ENCODE results near the gene PLLP.

DNA sequence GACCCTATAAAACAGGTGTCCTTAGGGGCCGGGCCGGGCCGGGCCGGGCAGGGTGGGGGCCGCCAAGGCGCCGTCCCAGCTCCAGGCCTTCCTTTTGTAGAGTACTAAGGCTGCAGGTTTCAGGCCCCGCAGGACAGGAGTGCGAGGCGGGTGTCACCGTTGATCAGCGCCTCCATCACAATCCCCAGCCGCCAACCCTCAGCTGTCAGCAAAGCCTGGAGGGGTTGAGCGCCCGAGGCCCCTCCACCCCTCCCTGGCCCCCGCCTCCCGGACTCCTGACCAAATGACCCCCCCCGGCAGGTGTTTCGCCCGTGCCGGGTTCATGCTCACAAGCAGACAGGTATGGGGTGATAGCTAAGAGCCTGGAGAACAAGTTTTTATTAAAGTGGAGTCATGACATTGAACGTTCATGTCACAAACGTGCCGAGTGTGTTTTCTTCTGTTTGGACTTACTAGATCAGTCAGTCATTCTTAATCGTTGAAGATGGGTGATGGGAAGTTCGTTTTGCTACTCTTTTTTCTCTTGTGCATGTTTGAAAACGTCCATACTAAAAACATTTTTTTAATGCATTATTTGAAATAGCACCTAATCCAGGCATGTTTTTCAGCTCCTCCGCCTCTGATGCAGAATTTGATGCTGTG, 38.9 kb downstream of the PLLP start:
- TF ChIP-seq, protein P1, sequence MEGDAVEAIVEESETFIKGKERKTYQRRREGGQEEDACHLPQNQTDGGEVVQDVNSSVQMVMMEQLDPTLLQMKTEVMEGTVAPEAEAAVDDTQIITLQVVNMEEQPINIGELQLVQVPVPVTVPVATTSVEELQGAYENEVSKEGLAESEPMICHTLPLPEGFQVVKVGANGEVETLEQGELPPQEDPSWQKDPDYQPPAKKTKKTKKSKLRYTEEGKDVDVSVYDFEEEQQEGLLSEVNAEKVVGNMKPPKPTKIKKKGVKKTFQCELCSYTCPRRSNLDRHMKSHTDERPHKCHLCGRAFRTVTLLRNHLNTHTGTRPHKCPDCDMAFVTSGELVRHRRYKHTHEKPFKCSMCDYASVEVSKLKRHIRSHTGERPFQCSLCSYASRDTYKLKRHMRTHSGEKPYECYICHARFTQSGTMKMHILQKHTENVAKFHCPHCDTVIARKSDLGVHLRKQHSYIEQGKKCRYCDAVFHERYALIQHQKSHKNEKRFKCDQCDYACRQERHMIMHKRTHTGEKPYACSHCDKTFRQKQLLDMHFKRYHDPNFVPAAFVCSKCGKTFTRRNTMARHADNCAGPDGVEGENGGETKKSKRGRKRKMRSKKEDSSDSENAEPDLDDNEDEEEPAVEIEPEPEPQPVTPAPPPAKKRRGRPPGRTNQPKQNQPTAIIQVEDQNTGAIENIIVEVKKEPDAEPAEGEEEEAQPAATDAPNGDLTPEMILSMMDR (IDR thresholded peaks at IDR 0.05), result no peak
- no peak for TF ChIP-seq POLR2AphosphoS5 (IDR thresholded peaks at IDR 0.05)

Data from prostate gland (tissue), 2 donors.